PC-3 (cell line): Measurements from ENCODE around the gene MYL5.

ENCODE experiments used
- CTCF ChIP-seq: fragments of 300-600 bp; sonication (generic); conservative IDR thresholded peaks from 2 replicates; pipeline ENCODE4 v1.5.1; 2017; ENCODE audit warnings: antibody characterized with exemption, low read depth, mild to moderate bottlenecking, low read length
- EZH2 ChIP-seq: fragments of 300-600 bp; sonication (generic); IDR thresholded peaks from one replicate; pipeline ENCODE4 v1.6.1; 2017; ENCODE audit warnings: antibody characterized with exemption, mild to moderate bottlenecking, low read length; ENCODE audit not compliant: unreplicated experiment
- EZH2phosphoT487 ChIP-seq: fragments of 300-600 bp; sonication (generic); IDR thresholded peaks from 2 replicates; pipeline ENCODE4 v1.6.1; 2018; ENCODE audit warnings: mild to moderate bottlenecking, antibody characterized with exemption, low read length, borderline replicate concordance

GRCh38 chr4:708631-708933 lies 34.2 kb downstream of the MYL5 start:
- TF ChIP-seq EZH2phosphoT487 (no peak), CTCF (no peak), EZH2 (no peak)
